Measurements from ENCODE around the gene CATSPERE.

The CATSPERE gene

DNA sequence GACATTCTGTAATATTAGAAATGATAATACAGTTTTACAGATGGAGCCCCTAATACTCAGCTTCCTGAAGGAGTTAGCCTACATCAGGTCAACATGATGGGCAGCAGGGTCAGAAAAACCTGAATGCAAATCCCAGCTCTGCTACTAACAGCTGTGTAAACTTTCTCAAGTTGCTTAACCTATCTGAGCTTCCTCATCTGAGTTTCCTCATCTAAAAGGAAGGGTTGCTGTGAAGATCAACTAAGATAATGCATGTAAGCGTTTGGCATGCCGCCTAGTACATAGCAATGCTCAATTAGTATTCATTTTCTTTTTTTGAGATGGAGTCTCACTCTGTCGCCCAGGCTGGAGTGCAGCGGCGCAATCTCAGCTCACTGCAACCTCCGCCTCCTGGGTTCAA, 173.5 kb downstream of the CATSPERE start:
- DNase-seq (ENCODE audit: extremely low spot score) = no peak
- TF ChIP-seq FOXA1 (IDR thresholded peaks at IDR 0.05) = no peak
- TF ChIP-seq FOXM1 (IDR thresholded peaks at IDR 0.05; ENCODE audit: borderline replicate concordance) = no peak
- TF ChIP-seq L3MBTL2 (conservative IDR thresholded peaks at IDR 0.05) = no peak
- TF ChIP-seq, protein P1, sequence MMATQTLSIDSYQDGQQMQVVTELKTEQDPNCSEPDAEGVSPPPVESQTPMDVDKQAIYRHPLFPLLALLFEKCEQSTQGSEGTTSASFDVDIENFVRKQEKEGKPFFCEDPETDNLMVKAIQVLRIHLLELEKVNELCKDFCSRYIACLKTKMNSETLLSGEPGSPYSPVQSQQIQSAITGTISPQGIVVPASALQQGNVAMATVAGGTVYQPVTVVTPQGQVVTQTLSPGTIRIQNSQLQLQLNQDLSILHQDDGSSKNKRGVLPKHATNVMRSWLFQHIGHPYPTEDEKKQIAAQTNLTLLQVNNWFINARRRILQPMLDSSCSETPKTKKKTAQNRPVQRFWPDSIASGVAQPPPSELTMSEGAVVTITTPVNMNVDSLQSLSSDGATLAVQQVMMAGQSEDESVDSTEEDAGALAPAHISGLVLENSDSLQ (IDR thresholded peaks at IDR 0.05) = no peak
- no peak for TF ChIP-seq HDGF (IDR thresholded peaks at IDR 0.05; ENCODE audit: borderline replicate concordance)
- no peak for TF ChIP-seq SP1 (IDR thresholded peaks at IDR 0.05)
- TF ChIP-seq ELF4 (IDR thresholded peaks at IDR 0.05) = no peak
- no peak for TF ChIP-seq LEF1 (IDR thresholded peaks at IDR 0.05; ENCODE audit: borderline replicate concordance)
- ChIA-PET POLR2A (interaction anchor here (2.2 kb wide), 1 partner anchor 18 kb away, joined by 9 read pairs; the partner anchor contains the start of gene DESI2), CTCF (no interaction called here)

DNA sequence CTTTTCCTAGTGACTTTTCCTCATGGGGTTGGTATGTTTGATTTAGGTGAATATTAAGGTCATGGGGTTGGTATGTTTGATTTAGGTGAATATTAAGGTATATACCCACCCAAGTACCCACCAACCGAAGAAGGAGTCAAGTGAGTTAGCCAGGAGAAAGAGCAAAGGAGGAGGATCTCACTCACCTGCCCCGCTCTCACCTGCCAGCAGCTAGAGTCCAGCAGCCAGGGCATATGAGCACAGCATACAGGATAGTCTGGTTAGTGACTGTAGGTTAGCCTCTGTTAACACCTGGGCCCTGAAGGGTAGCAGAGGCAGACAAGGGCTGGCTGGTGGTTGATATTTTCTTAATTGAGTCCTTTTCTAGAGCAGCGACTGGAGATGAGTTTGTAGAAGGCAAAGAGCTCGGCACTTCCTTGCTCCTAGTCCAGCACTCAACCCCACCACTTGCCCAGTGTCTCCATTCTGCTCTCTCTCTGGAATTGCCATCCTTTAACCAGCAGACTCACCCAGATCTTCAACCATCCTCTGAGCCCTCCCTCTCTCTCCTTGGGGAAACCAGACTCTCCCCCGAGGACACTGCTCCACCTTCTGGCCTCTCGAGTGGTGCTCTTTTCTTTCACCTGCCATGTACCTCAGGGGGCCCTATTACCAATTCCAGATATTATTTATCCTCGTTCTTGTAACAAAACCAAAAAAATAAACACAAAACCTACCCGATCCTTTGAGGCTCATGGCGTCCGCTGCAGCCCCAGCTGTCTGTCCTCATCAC, 175.6 kb downstream of the CATSPERE start:
- TF ChIP-seq ELF4 (IDR thresholded peaks at IDR 0.05) (no peak), CTBP1 (IDR thresholded peaks at IDR 0.05; ENCODE audit: borderline replicate concordance) (no peak), FOXK2 (IDR thresholded peaks at IDR 0.05) (no peak), FOXM1 (IDR thresholded peaks at IDR 0.05; ENCODE audit: borderline replicate concordance) (no peak)
- ChIA-PET POLR2A (no interaction called here), CTCF (interaction anchor here (1.1 kb wide), 1 partner anchor 33 kb away, joined by 3 read pairs; no protein-coding TSS in a partner anchor)
- no peak for DNase-seq (ENCODE audit: extremely low spot score)

DNA sequence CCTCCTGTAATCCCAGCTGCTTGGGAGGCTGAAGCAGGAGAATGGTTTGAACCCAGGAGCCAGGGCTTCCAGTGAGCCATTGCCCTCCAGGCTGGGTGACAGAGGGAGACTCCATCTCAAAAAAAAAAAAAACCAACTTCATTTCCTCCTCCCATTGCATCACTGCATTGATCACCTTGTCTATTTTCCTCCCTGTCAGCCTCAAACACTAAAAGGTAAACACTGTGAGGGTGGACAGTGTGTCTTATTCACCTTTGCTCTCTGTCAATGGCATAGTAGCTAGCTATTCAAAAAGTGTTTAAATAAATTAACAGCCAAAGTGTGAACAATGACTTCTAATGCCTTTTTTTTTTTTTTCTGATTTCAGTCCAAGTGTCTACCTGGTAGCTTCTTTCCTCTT, 178.5 kb downstream of the CATSPERE start:
- TF ChIP-seq ELF4 (IDR thresholded peaks at IDR 0.05) (no peak), FOXM1 (IDR thresholded peaks at IDR 0.05; ENCODE audit: borderline replicate concordance) (no peak), ZNF384 (IDR thresholded peaks at IDR 0.05) (no peak), L3MBTL2 (conservative IDR thresholded peaks at IDR 0.05) (no peak), HDGF (IDR thresholded peaks at IDR 0.05; ENCODE audit: borderline replicate concordance) (no peak), BHLHE40 (IDR thresholded peaks at IDR 0.05; ENCODE audit: borderline replicate concordance) (no peak), SP1 (IDR thresholded peaks at IDR 0.05) (no peak), NFRKB (IDR thresholded peaks at IDR 0.05) (no peak)
- DNase-seq (ENCODE audit: extremely low spot score) = no peak
- CTCF ChIA-PET = no interaction called here
- POLR2A ChIA-PET = interaction anchor here (1.7 kb wide), 1 partner anchor 12 kb away, joined by 9 read pairs; no protein-coding TSS in a partner anchor

DNA sequence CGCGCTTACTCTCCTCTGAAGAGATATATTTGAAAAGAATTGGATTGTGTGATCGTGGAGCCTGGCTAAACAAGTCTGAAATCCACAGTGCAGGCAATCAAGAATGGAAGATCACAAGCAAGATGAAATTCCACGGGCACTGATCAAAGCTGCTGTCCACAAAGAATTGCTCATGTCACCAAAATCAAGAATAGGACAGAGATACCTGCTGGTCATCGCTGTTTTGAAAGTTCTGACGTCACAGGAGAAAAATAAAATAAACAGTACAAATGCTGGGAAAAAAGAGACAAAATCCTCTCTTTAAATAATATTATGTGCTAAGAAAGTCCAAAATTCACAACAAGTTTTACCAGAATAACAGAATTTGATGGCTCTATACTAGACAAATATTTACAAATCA, 179.8 kb downstream of the CATSPERE start:
- DNase-seq (ENCODE audit: extremely low spot score) = no peak
- no peak for TF ChIP-seq ARNT (IDR thresholded peaks at IDR 0.05)
- no peak for TF ChIP-seq FOXK2 (IDR thresholded peaks at IDR 0.05)
- TF ChIP-seq ELF4 (IDR thresholded peaks at IDR 0.05) = no peak
- no peak for TF ChIP-seq FOXM1 (IDR thresholded peaks at IDR 0.05; ENCODE audit: borderline replicate concordance)
- no peak for TF ChIP-seq NFRKB (IDR thresholded peaks at IDR 0.05)
- TF ChIP-seq LEF1 (IDR thresholded peaks at IDR 0.05; ENCODE audit: borderline replicate concordance) = no peak
- no peak for TF ChIP-seq FOXA1 (IDR thresholded peaks at IDR 0.05)
- TF ChIP-seq CTBP1 (IDR thresholded peaks at IDR 0.05; ENCODE audit: borderline replicate concordance) = no peak
- TF ChIP-seq, protein P1 (IDR thresholded peaks at IDR 0.05) = no peak
- TF ChIP-seq SUZ12 (IDR thresholded peaks at IDR 0.05) = no peak
- no peak for TF ChIP-seq L3MBTL2 (conservative IDR thresholded peaks at IDR 0.05)
- no peak for TF ChIP-seq SP1 (IDR thresholded peaks at IDR 0.05)
- no peak for TF ChIP-seq BHLHE40 (IDR thresholded peaks at IDR 0.05; ENCODE audit: borderline replicate concordance)
- no peak for TF ChIP-seq HDGF (IDR thresholded peaks at IDR 0.05; ENCODE audit: borderline replicate concordance)
- no peak for TF ChIP-seq TARDBP (IDR thresholded peaks at IDR 0.05)
- no peak for TF ChIP-seq ZNF384 (IDR thresholded peaks at IDR 0.05)
- ChIA-PET CTCF (no interaction called here), POLR2A (no interaction called here)

DNA sequence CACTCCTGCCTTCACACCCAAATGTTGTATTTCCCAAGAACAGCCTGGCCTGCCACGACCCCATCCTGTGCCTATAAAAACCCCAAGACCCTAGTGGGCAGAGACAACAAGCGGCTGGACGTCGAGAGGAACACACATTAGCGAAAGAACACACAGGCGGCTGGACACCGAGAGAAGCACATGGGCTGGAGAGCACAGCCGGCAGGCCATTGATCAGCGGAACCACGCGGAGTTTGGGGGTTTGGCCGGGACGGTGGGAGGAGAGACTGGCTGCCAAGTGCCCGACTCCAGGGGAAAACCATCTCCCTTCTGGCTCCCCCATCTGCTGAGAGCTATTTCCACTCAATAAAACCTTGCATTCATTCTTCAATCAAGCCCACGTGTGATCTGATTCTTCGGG, 181.5 kb downstream of the CATSPERE start:
- ChIA-PET POLR2A (interaction anchor here (1.5 kb wide), 1 partner anchor 10 kb away, joined by 8 read pairs; no protein-coding TSS in a partner anchor), CTCF (no interaction called here)
- TF ChIP-seq TARDBP (IDR thresholded peaks at IDR 0.05) (no peak), ZNF384 (IDR thresholded peaks at IDR 0.05) (no peak), FOXM1 (IDR thresholded peaks at IDR 0.05; ENCODE audit: borderline replicate concordance) (no peak), SUZ12 (IDR thresholded peaks at IDR 0.05) (no peak), CTBP1 (IDR thresholded peaks at IDR 0.05; ENCODE audit: borderline replicate concordance) (no peak), HDGF (IDR thresholded peaks at IDR 0.05; ENCODE audit: borderline replicate concordance) (no peak)
- TF ChIP-seq, protein P1 (IDR thresholded peaks at IDR 0.05) = no peak
- no peak for DNase-seq (ENCODE audit: extremely low spot score)

DNA sequence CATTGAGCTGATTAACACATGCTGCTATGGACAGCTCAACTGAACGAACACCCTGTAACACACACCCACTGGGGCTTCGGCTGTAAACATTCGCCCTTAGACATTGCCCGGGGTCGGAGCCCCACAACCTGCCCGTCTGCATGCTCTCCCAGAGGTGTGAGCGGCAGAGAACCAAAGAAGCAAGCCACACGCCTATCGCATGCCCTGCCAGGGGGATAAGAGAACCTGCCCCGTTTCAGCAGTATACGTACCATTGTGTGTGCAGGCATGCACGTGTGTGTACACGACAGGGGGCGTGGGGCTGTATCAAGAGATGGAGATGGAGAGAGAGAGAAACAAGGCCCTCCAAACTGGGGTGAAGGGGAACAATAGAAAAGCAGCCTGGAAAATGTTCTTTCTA, 181.9 kb downstream of the CATSPERE start:
- no peak for TF ChIP-seq CTBP1 (IDR thresholded peaks at IDR 0.05; ENCODE audit: borderline replicate concordance)
- no peak for TF ChIP-seq HDGF (IDR thresholded peaks at IDR 0.05; ENCODE audit: borderline replicate concordance)
- TF ChIP-seq ZNF384 (IDR thresholded peaks at IDR 0.05) = no peak
- TF ChIP-seq FOXM1 (IDR thresholded peaks at IDR 0.05; ENCODE audit: borderline replicate concordance) = no peak
- no peak for TF ChIP-seq BHLHE40 (IDR thresholded peaks at IDR 0.05; ENCODE audit: borderline replicate concordance)
- no peak for TF ChIP-seq LEF1 (IDR thresholded peaks at IDR 0.05; ENCODE audit: borderline replicate concordance)
- no peak for TF ChIP-seq NFRKB (IDR thresholded peaks at IDR 0.05)
- no peak for TF ChIP-seq SP1 (IDR thresholded peaks at IDR 0.05)
- TF ChIP-seq FOXK2 (IDR thresholded peaks at IDR 0.05) = no peak
- no peak for TF ChIP-seq SUZ12 (IDR thresholded peaks at IDR 0.05)
- TF ChIP-seq ELF4 (IDR thresholded peaks at IDR 0.05) = no peak
- ChIA-PET POLR2A (interaction anchor here (1.5 kb wide), 1 partner anchor 9 kb away, joined by 8 read pairs; no protein-coding TSS in a partner anchor), CTCF (no interaction called here)
- DNase-seq (ENCODE audit: extremely low spot score) = no peak

Measured in HEK293T (cell line).